H1 (cell line): ENCODE measurements around the gene UNK. TPM values are rescaled to one million over a fixed set of nuclear protein-coding genes. Genes with fewer than 3 reads are reported as not detected.
A peak's percentile ranks its signal among the peaks of the same experiment; 100 is the strongest.

Experiments used
- CTCF ChIP-seq, 3 experiments: IDR thresholded peaks; 1 replicate in 2 of 3; 2 replicates in 1 of 3; pipeline versions ENCODE4 v1.5.1 to v1.6.1; 2011; ENCODE audit warnings: low read length in 3 of 3, mild to moderate bottlenecking in 3 of 3, inconsistent platforms in 2 of 3, low read depth in 1 of 3, moderate library complexity in 1 of 3; ENCODE audit not compliant: insufficient read depth in 1 of 3; ENCODE audit errors: control extremely low read depth in 1 of 3
- KDM1A ChIP-seq: fragments of 200-600, 300-600 bp; sonication (generic); IDR thresholded peaks from 2 replicates; pipeline ENCODE4 v1.7.1; 2016; ENCODE audit warnings: mild to moderate bottlenecking, low read length, borderline replicate concordance
- RXRA ChIP-seq: IDR thresholded peaks from 2 replicates; pipeline ENCODE4 v1.6.1; 2011; ENCODE audit warnings: low read depth, mild to moderate bottlenecking, low read length, moderate library complexity; ENCODE audit not compliant: insufficient read depth
- TAF1 ChIP-seq: IDR thresholded peaks from 2 replicates; pipeline ENCODE4 v1.6.1; 2011; ENCODE audit warnings: mild to moderate bottlenecking, low read depth, low read length
- polyA plus RNA-seq, 7 experiments: library from polyadenylated mRNA; depleted of rRNA in 3 of 7; stranded (reverse) in 5 of 7; unstranded in 2 of 7; fragments of >200 nt in 5 of 7; fragments of 200-250 nt in 2 of 7; gene quantifications; 1 replicate in 5 of 7; 2 replicates in 1 of 7; 4 replicates in 1 of 7; pipeline versions ENCODE4 v1.2.1 to v1.2.3, GENCODE V29; 2011 to 2013; ENCODE audit warnings: missing spikeins in 2 of 7, mixed read lengths in 2 of 7
- total RNA-seq: library from RNA; stranded (reverse); fragmentation: NEBNext Ultra II Directional; extraction: Animal tissue kit (Norgen Biotek cat#: 25700); gene quantifications from 2 replicates; pipeline ENCODE4 v1.2.1, GENCODE V29; 2021

UNK gene
- total and polyA plus RNA-seq, 2 of the 8 experiments (the other 6 are each of a cell fraction or from before 2014, with no cell fraction given) = 24.2 to 33.3 TPM

DNA sequence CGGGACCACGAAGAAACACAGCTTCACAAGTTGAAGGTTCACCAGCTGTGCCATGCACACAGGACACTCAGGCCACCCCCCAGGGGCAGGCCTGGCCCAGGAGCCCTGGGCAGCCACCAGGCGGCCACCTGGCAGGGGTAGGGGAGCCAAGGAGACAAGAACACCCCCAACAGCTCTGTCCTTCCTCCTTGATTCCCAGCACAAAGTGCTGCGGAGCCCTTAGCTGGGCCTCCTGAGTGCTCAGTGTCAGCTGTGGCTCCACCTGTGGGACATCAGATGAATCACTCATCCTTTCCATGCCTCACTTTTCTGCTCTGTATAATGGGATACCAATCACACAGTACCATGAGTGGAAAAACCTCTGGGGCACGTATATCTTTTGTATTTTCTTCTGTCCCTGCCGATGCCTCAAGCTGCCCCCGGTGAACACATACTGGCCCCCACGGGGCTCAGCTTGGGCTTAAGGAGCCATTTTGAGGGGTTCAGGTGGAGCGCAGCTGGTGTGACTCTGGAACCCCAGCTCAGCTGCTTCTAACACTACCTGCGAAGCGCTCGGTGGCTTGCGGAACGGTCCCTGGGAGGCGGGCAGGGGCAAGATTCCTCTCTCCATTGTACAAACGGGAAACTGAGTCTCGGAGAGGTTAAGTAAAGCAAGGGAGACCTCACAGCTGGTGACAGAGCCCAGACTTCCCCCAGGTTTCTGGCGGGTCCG, 31.6 kb upstream of the UNK start (continued):
- TF ChIP-seq CTCF (IDR thresholded peaks at IDR 0.05; ENCODE audit: control extremely low read depth in 1 of 3, insufficient read depth in 1 of 3, low read depth in 1 of 3, low read length in 3 of 3) = peak in 1 of 3 experiments; percentile 9; a peak in 1 of 4 replicates
- no peak for TF ChIP-seq RXRA
- TF ChIP-seq KDM1A = peak; percentile 98
- TF ChIP-seq TAF1 = no peak
